ENCODE measurements around the gene AKR7A2.
A peak's percentile ranks its signal among the peaks of the same experiment; 100 is the strongest.

The AKR7A2 gene

GRCh38 chr1:19311931-19312781 lies at the start of gene AKR7A2, which contains the start of gene SLC66A1:
Gene AKR7A2, minus strand, starts transcription at chr1:19312144. Its CDS starts 20 bp downstream, at chr1:19312124.
Gene SLC66A1, plus strand, starts transcription at chr1:19312326. Its CDS starts 5,352 bp downstream, at chr1:19317678.
- DNase-seq (ENCODE audit: low read depth): peak; percentile 88

DNA sequence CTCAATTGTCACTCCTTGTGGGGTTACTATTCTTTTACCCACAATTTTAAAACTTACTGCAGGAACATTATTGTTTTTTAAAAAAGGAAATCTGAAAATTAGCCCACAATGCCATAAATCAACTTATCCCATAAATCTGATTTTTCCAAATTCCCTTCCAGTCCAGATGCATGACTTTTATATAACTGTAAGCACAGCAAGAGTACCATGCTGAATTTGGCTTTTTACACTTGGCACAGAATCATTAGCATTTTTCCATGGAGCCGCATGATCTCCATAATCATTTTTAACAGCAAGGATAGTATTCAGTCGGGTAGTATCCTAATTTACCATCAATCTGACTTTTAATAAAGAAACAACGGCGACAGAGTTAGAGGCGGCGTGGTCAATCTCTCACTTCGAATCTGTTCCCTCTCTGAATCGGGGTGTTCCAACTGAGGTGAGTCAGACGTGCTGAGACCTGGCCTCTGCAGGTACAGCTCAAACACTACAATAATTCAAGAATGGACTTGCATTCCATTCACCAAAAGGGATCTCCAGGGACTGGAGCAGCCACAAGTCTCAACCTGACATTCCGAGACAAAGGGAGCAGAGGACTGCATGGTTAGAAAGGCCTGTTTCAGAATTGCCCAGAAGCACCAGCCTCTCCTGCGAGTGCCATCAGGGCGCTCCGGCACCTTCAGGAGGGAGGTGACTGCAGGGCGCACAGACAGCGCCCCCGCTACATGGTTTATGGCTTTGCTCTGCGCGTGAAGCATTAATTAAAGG lies 49.1 kb upstream of the AKR7A2 start:
- no peak for DNase-seq (ENCODE audit: low read depth)

GRCh38 chr1:19360432-19360831 lies 48.5 kb upstream of the AKR7A2 start:
- no peak for DNase-seq (ENCODE audit: low read depth)

- DNase-seq (ENCODE audit: low read depth): no peak
Measured at GRCh38 chr1:19360016-19360415, 48.1 kb upstream of the AKR7A2 start.

DNA sequence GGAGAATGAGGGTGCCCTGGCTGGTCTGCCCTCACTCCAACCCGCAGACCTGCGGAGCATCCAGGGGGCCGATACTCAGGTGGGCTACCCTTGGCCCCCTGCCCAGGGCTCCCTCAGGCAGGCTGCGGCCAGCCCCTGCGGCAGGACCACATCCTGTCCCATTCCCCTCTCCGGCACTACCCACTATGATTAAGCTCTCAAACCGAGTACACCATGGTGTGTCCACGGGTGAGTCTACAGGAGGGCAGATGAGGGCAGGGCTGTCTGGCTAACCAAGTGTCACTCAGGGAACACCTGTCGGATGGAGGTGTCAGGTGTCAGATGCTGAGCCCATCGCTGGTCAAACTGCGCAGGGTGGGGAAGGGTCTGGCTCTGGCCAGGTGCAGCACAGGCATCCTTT lies 47.4 kb upstream of the AKR7A2 start:
- DNase-seq (ENCODE audit: low read depth): no peak

- no peak for DNase-seq (ENCODE audit: low read depth)
Measured at GRCh38 chr1:19358710-19359109, 46.8 kb upstream of the AKR7A2 start.

DNA sequence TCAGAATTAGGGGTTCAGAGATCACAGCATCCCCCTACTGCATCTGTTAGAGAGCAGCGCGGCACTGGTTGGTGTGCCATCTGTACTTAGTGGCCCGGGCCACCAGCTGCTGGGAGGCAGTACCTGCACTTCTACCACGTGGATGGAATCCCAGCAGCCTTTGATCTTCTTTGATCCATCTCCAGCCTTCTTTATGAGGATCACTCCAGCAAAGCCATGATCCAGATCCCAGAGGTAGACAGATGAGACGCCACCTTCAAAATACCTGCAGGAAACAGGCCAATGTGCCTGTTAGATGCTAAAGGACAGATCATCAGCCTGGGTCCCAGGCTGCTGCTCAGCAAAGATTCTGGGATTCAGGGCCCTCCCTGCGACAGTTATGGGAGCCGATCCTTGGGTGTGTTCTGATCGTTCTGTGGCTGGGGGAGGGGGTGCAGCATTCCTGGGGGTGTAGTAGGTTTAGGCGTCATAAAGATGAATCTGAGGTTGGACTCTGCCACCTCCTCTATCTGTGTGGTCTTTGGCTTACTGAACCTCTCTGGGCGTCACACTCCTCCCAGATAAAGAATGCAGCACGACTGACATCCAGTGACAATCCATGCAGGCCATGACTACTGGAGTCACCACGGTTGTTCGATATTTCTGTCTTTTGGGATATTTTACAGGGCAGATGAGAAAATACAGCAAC lies 45.5 kb upstream of the AKR7A2 start:
- no peak for DNase-seq (ENCODE audit: low read depth)

GRCh38 chr1:19356266-19356665 lies 44.3 kb upstream of the AKR7A2 start:
- DNase-seq (ENCODE audit: low read depth): no peak

GRCh38 chr1:19354531-19354981 lies 42.6 kb upstream of the AKR7A2 start:
- DNase-seq (ENCODE audit: low read depth): no peak

- no peak for DNase-seq (ENCODE audit: low read depth)
Measured at GRCh38 chr1:19353596-19353995, 41.7 kb upstream of the AKR7A2 start.

DNA sequence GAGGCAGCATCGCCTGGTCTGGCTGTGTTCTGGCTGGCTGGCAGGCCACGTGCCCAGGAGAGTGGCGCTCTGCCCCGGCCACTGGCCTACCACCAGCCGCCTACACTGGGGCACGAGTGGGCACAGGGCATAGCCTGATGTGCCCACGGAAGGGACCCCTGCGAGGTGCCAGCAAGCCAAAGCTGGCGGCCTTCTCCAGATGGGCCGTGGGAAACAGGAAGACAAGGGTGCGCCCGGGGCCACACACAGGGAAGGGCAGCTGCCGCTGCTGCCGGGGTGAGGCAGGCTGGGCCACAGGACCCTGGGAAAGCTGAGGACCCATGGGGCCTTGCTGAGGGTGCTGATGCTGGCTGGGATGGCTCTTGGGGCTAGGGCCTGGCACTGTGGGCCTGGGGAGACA lies 40.9 kb upstream of the AKR7A2 start:
- no peak for DNase-seq (ENCODE audit: low read depth)

- DNase-seq (ENCODE audit: low read depth): no peak
Measured at GRCh38 chr1:19351873-19352272, 39.9 kb upstream of the AKR7A2 start.

GRCh38 chr1:19350566-19350965 lies 38.6 kb upstream of the AKR7A2 start:
- DNase-seq (ENCODE audit: low read depth): no peak

DNA sequence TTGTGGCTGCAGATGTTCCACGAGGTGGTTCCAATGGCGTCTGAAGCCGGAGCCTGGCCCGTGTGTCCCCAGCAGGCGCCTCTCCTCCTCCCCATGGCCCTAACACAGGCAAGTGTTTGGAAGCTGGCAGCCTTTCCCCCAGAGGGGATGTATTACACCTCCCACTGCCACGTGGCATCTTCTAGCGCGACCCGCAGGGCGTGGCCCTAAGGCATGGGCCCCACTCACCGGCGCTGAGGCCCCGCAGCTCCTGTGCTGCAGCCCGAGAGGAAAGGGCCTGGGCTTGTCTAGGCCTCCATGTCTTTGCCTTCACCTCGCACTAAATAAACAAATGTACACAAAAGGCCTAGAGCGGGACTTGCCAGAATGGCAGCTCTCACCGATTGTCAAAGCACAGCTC lies 38.1 kb upstream of the AKR7A2 start:
- DNase-seq (ENCODE audit: low read depth): no peak

GRCh38 chr1:19348441-19349198 lies 36.7 kb upstream of the AKR7A2 start:
- DNase-seq (ENCODE audit: low read depth): no peak

- DNase-seq (ENCODE audit: low read depth): no peak
Measured at GRCh38 chr1:19347533-19348172, 35.7 kb upstream of the AKR7A2 start.

GRCh38 chr1:19346026-19346425 lies 34.1 kb upstream of the AKR7A2 start:
- no peak for DNase-seq (ENCODE audit: low read depth)

DNA sequence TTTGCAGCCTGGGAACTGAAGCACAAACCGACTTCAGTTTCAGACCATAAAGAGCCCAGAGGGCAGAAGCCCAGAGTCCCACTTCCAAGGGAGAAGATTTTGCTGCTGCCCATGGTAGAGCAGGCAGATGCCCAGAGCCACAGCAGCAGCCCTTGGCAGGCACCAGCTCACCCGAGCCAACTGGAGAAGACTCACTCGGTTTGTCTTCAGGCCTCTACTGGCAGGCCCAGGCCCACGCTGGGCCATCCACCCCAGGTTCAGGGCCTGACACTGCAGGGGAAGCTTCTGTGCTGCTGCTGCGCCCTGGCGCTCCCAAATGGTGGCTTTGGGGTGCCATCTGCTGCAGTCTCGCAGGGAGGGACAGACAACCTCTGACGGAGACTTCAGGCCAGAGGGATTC lies 33.4 kb upstream of the AKR7A2 start:
- DNase-seq (ENCODE audit: low read depth): no peak

DNA sequence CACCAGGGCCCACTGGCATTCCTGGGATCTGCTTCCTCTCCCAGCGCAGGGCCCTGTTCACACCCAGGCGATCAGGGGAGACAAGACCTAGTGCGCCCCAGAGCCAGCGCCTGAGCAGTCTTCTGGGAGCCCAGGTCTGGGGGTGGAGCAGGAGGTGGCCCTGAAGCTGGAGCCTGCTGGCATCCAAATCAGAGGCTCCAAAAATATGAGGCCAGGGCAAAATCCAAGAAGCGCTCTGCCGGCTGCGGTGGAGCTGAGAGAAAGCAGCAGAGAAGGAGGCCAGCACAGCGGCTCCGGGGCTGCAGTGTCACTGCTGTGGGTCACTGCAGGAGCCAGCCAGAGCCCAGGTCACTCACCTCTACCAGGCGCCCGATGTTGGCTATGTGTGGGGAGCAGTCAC lies 32.9 kb upstream of the AKR7A2 start:
- no peak for DNase-seq (ENCODE audit: low read depth)

DNA sequence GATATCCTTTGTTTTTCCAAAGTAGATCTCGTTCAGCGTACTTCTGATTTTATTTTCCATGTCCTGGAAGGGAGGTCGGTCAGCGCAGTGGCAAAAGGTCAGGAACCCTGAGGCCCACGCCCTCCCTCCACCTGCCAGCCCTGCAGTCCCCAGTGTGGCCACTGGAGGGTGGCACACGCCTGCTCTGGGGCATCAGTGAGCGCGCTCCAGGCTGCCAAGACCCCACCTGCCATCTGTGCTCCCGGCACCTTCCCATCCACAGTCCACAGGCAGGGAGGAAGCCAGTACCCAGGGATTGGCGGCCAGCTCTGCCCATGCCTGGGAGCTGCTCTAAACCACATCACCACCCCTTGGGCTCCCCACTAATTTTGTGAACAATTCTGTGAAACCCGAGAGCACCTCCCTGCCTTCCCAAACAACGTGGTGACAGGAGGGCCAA lies 32.4 kb upstream of the AKR7A2 start:
- peak; percentile 20 for DNase-seq (ENCODE audit: low read depth)
